Measurements from ENCODE around the gene CCDC154.
A peak's percentile ranks its signal among the peaks of the same experiment; 100 is the strongest.
"Not testable (repeated sequence)": the region's sequence is repeated elsewhere in the genome, so short reads cannot be mapped to it uniquely, and the experiment has no call there.

Gene CCDC154

GRCh38 chr16:1474082-1474795, 29.9 kb upstream of the CCDC154 start:
- DNase-seq: peak in 1 of 2 donors; percentile 30

DNA sequence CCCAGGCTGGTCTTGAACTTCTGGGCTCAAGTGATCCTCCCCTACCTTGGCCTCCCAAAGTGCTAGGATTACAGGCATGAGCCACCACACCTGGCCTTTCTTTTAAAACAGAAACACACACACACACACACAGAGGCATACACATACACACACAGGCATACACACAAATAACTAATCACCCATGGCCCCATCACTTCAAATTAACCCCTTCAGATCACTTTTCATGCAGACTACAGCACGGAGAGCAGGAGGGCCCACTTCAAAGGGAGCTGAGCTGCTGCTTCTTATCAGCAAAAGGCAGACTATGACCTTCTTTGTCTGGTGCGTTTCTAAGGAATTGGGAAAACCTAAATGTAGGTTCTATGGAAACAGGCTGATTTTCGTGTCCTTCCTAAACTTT, 28.6 kb upstream of the CCDC154 start:
- DNase-seq: no peak

DNA sequence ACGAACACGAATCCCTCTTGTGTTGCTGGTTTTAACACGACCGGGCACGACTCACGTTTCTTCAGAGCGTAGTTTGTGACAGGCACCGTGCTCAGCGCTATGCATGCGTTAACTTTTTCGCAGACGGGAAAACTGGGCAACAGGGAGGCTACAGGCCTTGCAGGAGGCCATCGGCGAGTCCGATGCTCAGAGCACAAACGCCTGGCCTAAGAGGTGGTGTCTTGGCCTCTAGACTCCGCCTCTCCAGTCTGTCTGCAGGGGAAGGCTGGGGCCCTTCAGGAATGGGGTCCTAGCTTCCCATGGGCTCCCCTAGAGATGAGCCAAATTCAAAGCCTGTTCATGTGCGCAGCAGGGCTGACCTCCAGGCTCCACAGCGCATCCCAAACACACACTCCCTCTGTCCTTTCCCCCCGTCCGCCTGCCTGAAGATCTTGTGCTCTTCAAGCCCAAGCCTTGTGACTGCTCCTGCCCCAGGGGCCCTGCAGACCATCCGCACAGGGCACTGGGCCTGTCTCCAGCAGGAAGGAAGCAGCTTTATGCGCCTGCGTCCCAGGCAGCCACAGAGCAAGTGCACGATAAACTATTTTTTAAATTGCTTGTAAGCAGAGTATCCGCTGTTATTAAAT, 27.3 kb upstream of the CCDC154 start:
- DNase-seq: peak; percentile 34 to 68

GRCh38 chr16:1470481-1471251, 26.3 kb upstream of the CCDC154 start:
- peak; percentile 98 for DNase-seq

DNA sequence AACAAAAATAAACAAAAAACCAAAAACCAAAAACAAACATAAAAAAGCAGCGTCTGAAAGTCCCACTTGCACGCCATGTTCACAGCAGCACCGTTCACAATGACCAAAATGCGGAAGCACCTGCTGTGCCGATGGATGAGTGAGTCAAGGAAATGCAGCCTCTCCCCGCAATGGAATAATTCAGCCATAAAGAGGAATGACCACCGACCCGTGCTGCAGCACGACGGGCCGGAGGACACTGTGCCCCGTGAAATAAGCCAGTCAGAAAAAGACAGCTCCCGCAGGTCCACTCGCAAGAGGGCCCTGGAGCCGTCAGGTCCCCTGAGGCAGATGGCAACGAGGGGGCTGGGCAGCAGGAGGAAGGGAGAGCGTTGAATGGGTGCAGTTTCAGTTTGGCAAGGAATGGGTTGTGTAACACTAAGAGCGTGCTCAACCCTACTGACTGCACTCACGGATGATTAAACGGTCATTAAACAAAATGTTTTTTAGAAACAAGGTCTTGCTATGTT, 25.4 kb upstream of the CCDC154 start:
- DNase-seq: peak; percentile 80 to 85

DNA sequence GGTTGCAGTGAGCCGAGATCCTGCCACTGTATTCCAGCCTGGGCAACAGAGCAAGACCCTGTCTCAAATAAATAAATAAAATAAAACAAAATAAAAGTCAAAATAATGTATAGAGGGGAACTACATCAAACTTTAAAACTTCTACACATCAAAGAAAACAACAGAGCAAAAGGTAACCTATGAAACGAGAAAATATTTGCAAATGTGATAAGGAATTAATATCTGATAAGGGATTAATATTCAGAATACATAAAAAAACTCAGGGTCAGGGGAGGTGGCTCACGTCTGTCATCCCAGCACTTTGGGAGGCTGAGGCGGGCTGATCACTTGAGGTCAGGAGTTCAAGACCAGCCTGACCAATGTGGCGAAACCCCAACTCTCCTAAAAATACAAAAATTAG, 24.8 kb upstream of the CCDC154 start:
- DNase-seq: not testable (repeated sequence)

- DNase-seq: peak; percentile 69 to 92
Observed at GRCh38 chr16:1468426-1468810, 24.1 kb upstream of the CCDC154 start.

DNA sequence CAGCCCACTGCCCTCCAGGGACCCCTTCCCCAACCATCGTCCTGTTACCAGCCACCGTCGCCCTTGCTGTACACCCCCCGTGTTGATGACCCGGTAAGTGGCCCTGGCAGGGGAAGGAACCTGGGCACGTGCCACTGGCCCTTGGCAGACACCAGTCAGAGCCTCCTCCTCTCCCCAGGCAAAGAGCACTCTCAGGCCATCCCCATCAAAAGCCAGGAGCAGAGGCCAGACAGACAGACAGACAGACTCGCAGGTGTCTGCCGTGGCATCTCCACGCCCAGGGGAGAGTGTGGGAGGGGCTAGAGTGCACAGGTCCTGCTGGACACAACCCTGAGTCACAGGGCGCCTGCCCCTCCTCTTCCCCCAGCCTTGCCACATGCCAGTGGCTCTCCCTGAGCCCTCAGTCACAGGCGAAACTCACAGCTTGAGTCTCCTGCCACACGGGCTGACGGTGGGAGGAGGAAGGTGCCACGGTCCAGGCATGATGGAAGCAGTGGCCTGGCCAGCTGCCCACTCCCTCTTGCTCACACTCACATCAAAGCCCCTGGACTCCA, 22.7 kb upstream of the CCDC154 start:
- peak in 1 of 2 donors; percentile 31 for DNase-seq

GRCh38 chr16:1466054-1466453, 21.7 kb upstream of the CCDC154 start:
- no peak for DNase-seq

DNA sequence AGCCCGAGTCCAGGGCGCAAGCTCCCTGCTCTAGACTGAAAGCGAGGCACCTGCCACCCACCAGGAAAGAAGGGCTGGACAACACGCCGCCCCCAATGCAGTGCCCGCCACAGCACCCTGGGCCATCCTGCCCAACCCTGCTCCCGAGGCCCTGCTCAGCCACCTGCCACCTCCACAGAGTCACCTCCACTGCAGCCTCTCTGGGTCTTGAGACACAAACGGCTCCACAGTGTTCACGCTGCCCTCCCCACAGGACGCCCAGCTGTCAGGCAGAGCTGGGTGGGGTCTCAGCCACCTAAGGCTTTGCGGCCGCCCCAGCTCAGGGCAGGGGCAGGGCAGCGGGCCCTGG, 21.2 kb upstream of the CCDC154 start:
- DNase-seq: no peak

GRCh38 chr16:1464894-1465566, 20.7 kb upstream of the CCDC154 start:
- DNase-seq: no peak

DNA sequence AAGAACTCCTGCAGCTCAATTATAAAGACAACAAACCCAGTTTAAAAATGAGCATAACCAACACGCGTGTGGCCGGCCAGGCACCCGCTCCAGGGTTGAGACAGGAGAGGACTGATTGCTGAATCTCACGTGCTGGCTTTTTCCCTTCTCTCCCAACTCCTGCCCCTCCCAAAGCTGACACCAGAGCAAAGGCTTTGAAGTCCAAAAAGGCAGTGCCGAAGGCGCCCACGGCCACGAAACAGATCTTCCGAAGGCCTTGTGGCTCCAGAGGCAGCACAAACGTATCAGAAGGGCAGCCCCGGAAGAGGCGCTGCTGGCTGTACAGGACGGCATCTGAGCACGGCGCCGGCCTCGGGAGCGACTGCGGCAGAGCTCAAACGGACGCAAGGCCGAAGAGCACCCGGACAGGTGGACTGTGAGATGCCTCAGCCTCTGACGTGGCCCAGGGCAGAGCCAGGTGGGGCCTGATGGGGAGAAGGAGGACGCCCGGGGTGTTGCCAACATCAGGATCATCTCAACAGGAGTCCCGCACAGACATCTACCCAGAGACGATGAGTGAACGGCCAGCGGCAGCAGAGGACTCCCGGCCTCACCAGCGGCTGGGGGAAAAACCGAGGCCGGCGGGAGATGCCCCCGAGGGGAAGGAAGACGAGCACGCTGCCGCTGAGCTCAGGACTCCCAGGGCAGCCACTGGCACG, 20.0 kb upstream of the CCDC154 start:
- no peak for DNase-seq

DNA sequence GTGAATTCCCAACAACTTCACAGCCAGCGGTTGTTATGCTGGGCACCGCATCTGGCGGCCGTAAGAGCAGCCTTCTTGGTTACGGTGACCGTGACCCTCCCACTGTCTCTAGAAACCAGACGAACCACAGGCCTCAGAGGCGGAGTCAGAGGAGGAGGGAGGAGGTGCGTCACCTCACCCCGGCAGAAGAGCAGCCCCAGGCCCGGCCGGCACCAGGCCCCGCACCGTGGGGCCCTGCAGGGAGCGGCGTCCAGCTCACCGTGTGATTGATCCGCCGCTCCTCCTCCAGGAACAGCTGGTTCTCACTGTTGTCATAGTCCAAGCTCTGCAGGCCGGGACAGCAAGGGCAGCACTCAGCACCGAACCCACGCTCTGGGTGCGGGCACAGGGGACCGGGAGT, 16.8 kb upstream of the CCDC154 start:
- no peak for DNase-seq

DNA sequence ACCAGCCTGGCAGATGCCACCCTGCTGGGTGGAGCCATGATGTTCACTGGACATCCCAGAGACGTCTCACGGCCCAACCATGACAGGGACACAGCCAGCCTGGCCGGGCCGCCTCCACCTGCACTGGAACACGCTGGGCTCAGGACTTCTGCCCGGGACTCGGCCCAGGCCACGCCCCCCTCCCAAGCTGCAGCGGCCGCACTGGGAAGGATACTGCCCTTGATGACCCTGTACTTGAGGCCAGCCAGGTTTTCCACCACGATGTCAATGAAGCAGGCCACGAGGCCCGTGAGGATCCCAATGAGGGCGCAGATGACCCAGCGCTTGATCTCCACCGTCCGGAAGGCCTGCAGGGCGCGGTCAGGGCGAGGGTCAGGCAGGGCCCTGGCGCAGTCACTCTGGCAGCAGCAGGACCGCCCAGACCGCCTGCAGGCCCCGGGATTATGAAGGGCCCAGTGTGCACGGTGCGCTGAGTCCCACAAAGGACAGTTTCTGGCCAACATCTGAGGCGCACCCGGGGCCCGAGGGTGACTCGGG, 16.3 kb upstream of the CCDC154 start:
- no peak for DNase-seq

DNA sequence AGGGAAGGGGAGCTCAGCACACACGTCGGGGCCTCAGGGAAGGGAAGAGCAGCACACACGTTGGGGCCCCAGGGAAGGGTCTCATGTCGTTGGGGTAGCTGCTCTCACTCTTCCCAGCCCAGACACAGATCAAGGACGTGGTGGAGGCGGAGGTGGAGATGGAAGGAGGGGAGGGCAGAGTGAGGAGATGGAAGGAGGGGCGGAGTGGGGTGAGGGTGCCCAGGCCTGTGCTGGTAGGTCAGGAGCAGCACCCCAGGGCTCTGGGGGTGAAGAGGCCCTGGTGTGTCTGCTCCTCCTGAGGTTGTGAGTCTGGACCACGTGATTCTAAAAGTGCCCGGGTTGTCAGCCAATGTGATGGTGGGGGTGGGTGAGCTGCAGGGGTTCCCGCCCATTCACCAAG, 15.6 kb upstream of the CCDC154 start:
- no peak for DNase-seq

GRCh38 chr16:1458977-1459341, 14.6 kb upstream of the CCDC154 start:
- no peak for DNase-seq

GRCh38 chr16:1458336-1458976, 14.1 kb upstream of the CCDC154 start:
- peak; percentile 65 to 91 for DNase-seq

DNA sequence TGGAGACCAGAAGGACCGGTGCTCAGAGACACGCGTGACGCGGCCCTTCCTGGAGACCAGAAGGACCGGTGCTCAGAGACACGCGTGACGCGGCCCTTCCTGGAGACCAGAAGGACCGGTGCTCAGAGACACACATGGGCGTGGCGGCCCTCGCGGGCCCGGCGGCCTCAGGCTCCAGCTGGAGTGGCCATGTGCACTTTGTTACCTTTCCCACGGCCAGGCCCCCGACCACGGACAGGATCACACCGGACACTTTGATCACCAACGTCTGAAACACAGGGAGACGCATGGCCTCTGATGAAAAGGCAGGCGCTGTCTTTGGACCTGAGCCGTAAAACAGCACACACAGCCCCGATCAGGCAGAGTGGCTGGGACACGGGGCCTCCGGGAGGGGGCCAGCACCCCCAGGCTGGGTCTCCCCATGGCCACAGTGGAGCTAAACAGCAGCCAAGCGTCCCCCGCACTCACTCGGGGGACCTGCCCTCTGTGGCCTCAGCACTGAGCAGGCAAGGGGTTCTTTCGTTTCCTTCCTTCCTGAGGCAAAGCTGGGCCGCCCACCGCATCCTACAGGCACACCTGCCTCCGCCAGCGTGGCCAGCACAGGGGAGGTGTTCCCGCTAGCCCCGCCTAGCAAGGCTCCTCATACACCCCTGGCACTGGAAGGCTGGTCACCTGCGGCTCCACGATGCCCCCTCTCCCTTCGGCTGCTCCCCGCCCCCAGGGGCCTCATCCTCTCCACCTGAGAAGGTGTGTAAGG, 13.3 kb upstream of the CCDC154 start:
- DNase-seq: no peak

DNA sequence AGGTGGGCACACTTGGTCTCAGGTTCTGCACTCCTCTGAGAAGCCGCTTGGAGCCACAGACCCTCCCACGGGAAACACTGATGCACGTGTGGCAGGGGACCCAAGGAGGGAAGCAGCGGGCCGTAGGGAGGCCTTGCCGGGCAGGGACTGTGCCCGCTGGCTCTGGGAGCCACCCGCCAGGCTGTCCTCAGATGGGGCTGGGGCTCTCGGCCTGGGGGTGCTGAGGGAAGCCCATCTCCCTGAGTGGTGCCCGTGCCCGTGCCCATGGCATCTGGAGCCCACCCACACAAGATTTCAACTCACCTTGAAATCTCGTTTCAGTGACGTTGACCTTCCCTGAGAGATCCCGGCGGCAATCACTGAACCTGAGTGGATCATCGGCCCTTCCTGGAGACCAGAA, 12.6 kb upstream of the CCDC154 start:
- no peak for DNase-seq
